22Rv1 (cell line): ENCODE results near the gene ASB5.

Experiments
- CTCF ChIP-seq: fragments of 450-650 bp; IDR thresholded peaks from 2 replicates; pipeline ENCODE4 v1.5.1; 2017; ENCODE audit warnings: mild to moderate bottlenecking
- ZFX ChIP-seq: fragments of 450-650 bp; IDR thresholded peaks from 2 replicates; pipeline ENCODE4 v1.6.1; 2017; ENCODE audit warnings: antibody characterized with exemption, borderline replicate concordance

- TF ChIP-seq ZFX (no peak), CTCF (no peak)
Measured at GRCh38 chr4:176270669-176271068, 1.6 kb upstream of the ASB5 start.
